Karpas-422 (cell line): ENCODE results near the gene STPG3. TPM values are rescaled to one million over a fixed set of nuclear protein-coding genes. Genes with fewer than 3 reads are reported as not detected.
"Not testable (repeated sequence)": the region's sequence is repeated elsewhere in the genome, so short reads cannot be mapped to it uniquely, and the experiment has no call there.

Experiments used
- DNase-seq: peaks from one replicate; pipeline ENCODE4 v3.0.0-alpha.2; 2015
- H2AFZ ChIP-seq: fragments of 200-600 bp; sonication (generic); 2 replicates; pipeline ENCODE4 v1.6.1; 2014; ENCODE audit warnings: antibody characterized with exemption, low read length, mixed read lengths
- H3K27ac ChIP-seq: fragments of 200-600 bp; sonication (generic); 2 replicates; pipeline ENCODE4 v1.5.1; 2014; ENCODE audit warnings: mild to moderate bottlenecking, low read length, moderate library complexity
- H3K27me3 ChIP-seq: fragments of 200-600 bp; sonication (generic); 2 replicates; pipeline ENCODE4 v1.6.1; 2014; ENCODE audit warnings: low read length, mixed read lengths
- H3K36me3 ChIP-seq: fragments of 200-600 bp; sonication (generic); 2 replicates; pipeline ENCODE4 v1.6.1; 2014; ENCODE audit warnings: low read length, mixed read lengths; ENCODE audit not compliant: insufficient read depth
- H3K4me1 ChIP-seq: fragments of 200-600 bp; sonication (generic); 2 replicates; pipeline ENCODE4 v1.6.1; 2014; ENCODE audit warnings: mild to moderate bottlenecking, low read length, mixed read lengths
- H3K4me2 ChIP-seq: fragments of 200-600 bp; sonication (generic); 2 replicates; pipeline ENCODE4 v1.6.1; 2014; ENCODE audit warnings: low read length, low read depth, mild to moderate bottlenecking; ENCODE audit not compliant: poor library complexity, severe bottlenecking
- H3K4me3 ChIP-seq: fragments of 200-600 bp; sonication (generic); 2 replicates; pipeline ENCODE4 v1.5.1; 2014; ENCODE audit warnings: mild to moderate bottlenecking, antibody characterized with exemption, low read length, mixed read lengths
- H3K79me2 ChIP-seq: fragments of 200-600 bp; sonication (generic); 2 replicates; pipeline ENCODE4 v1.6.1; 2014; ENCODE audit warnings: mild to moderate bottlenecking, low read length, mixed read lengths
- H3K9ac ChIP-seq: fragments of 200-600 bp; sonication (generic); 2 replicates; pipeline ENCODE4 v1.6.0; 2014; ENCODE audit warnings: low read length
- H3K9me2 ChIP-seq: fragments of 200-600 bp; sonication (generic), shearing (Covaris generic); replicated peaks from 2 replicates; pipeline ENCODE4 v1.6.0; 2014; ENCODE audit warnings: mild to moderate bottlenecking, low read length, moderate library complexity; ENCODE audit not compliant: insufficient read depth
- H3K9me3 ChIP-seq: fragments of 300-700, 200-600 bp; sonication (generic); 2 replicates; pipeline ENCODE4 v1.6.1; 2014; ENCODE audit warnings: low read length, mixed read lengths
- H4K20me1 ChIP-seq: fragments of 200-600 bp; sonication (generic); 2 replicates; pipeline ENCODE4 v1.6.1; 2014; ENCODE audit warnings: mild to moderate bottlenecking, antibody characterized with exemption, low read length, low read depth; ENCODE audit not compliant: insufficient read depth
- total RNA-seq: library from RNA; depleted of rRNA; stranded (reverse); fragments of >200 nt; shearing (Covaris generic); gene quantifications from 2 replicates; pipeline ENCODE4 v1.2.3, GENCODE V29; 2014; ENCODE audit warnings: low replicate concordance

STPG3 gene
- total RNA-seq, 1 experiment from 2014 or later, result 0.86 TPM

- Histone ChIP-seq H3K27ac (no peak overlapping the region), H3K9me3 (no peaks in the 10 kb centered on the region), H3K27me3 (no peaks in the 10 kb centered on the region), H3K36me3 (peaks cover 17% of the 10 kb centered on the region), H3K9me2 (no peaks in the 10 kb centered on the region), H3K4me2 (peak overlapping the region; percentile 98), H3K9ac (peak overlapping the region; percentile 97), H2AFZ (no peak overlapping the region), H3K4me1 (peaks cover 39% of the 10 kb centered on the region), H4K20me1 (peaks cover 38% of the 10 kb centered on the region), H3K4me3 (peak overlapping the region; percentile 98), H3K79me2 (0 out of 2 replicates have a peak, but pooled peaks cover 5% of the 10 kb centered on the region)
- DNase-seq, result peak; percentile 64
Observed at GRCh38 chr9:137241490-137242268, 9.4 kb upstream of the STPG3 start.

- peaks cover 31% of the 10 kb centered on the region for H3K4me1 ChIP-seq
- peaks cover 36% of the 10 kb centered on the region for H4K20me1 ChIP-seq
- H3K79me2 ChIP-seq, result 0 out of 2 replicates have a peak, but pooled peaks cover 5% of the 10 kb centered on the region
Observed at GRCh38 chr9:137242269-137243203, 8.6 kb upstream of the STPG3 start.

GRCh38 chr9:137243266-137243625 is 7.8 kb upstream of the STPG3 start:
- H3K4me1 ChIP-seq, result peaks cover 23% of the 10 kb centered on the region
- not testable (repeated sequence) for H3K9ac ChIP-seq, H3K79me2 ChIP-seq, H3K4me3 ChIP-seq, DNase-seq, H3K4me2 ChIP-seq, H2AFZ ChIP-seq, H3K27me3 ChIP-seq, H3K27ac ChIP-seq, H3K9me3 ChIP-seq, H3K9me2 ChIP-seq
- peaks cover 17% of the 10 kb centered on the region for H3K36me3 ChIP-seq
- peaks cover 30% of the 10 kb centered on the region for H4K20me1 ChIP-seq

More at GRCh38 chr9:137242269-137243203, 8.6 kb upstream of the STPG3 start:
- Histone ChIP-seq H3K27me3 (no peaks in the 10 kb centered on the region), H3K9me3 (no peaks in the 10 kb centered on the region), H2AFZ (no peak overlapping the region), H3K9me2 (no peaks in the 10 kb centered on the region), H3K4me3 (peak overlapping the region; percentile 98), H3K27ac (no peak overlapping the region), H3K4me2 (peak overlapping the region; percentile 98), H3K36me3 (peaks cover 17% of the 10 kb centered on the region), H3K9ac (peak overlapping the region; percentile 97)
- no peak for DNase-seq

GRCh38 chr9:137243626-137244485 is 7.2 kb upstream of the STPG3 start:
- DNase-seq, result peak; percentile 82
- H3K4me2 ChIP-seq, result no peak overlapping the region
- H3K79me2 ChIP-seq, result 0 out of 2 replicates have a peak, but pooled peaks cover 5% of the 10 kb centered on the region
- no peak overlapping the region for H3K9ac ChIP-seq
- H3K9me2 ChIP-seq, result no peaks in the 10 kb centered on the region
- peaks cover 17% of the 10 kb centered on the region for H3K36me3 ChIP-seq
- peaks cover 21% of the 10 kb centered on the region for H3K4me1 ChIP-seq
- H3K27ac ChIP-seq, result no peak overlapping the region
- H2AFZ ChIP-seq, result no peak overlapping the region
- no peak overlapping the region for H3K4me3 ChIP-seq
- H3K9me3 ChIP-seq, result no peaks in the 10 kb centered on the region
- no peaks in the 10 kb centered on the region for H3K27me3 ChIP-seq
- peaks cover 24% of the 10 kb centered on the region for H4K20me1 ChIP-seq

DNA sequence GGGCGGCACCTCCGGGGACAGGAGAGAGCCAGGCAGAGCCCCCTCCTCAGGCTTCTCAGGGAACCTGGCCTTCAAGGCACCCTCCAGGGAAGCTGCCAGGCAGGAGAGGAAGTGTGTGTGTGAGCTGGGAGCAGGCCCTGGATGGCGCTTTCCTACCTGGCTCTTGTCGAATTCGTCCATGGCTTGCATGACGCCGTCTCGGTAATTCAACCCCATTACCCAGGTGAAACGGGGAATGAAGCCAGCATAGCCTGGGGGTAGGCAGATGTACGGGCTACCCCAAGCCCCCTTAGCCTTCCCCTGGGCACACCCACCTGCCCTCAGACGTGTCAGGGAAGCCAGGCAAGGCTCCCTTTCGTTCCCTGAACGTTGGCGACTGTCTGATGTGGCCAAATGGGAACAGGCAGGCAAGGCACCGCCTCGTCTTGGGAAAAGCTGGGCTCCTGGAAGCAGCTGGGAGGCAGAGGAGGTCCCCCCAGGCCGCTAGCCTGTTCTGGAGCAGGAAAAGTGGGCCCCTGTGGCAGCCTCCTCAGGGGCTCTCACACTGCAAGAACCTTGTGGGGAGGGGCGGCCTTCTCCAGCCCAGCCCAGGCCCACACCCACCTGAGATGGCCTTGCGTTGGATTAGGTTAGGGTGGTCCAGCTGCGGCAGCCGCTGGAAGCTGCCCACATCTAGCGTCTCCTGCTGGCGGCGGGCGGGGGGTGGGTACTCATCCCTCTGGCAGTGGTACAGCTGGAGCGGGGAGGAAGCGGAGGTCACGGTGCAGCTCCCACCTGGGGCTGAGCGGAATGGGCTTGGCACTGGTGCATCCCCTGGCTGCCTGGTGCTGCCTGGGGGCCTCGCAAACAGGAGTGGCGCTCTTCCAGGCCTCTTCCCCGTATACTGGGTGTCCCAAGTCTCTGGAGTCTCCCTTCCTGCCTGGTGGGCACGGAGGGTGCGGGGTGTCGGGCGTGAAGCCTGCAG is 6.3 kb upstream of the STPG3 start:
- no peak overlapping the region for H3K4me2 ChIP-seq

GRCh38 chr9:137245450-137246421 is 5.3 kb upstream of the STPG3 start:
- Histone ChIP-seq H3K4me2 (no peak overlapping the region), H3K4me3 (no peak overlapping the region), H3K9me2 (no peaks in the 10 kb centered on the region), H3K9me3 (no peaks in the 10 kb centered on the region), H3K27me3 (no peaks in the 10 kb centered on the region), H2AFZ (no peak overlapping the region), H4K20me1 (peaks cover 23% of the 10 kb centered on the region), H3K79me2 (0 out of 2 replicates have a peak, but pooled peaks cover 5% of the 10 kb centered on the region), H3K27ac (no peak overlapping the region), H3K36me3 (peaks cover 17% of the 10 kb centered on the region), H3K4me1 (peaks cover 11% of the 10 kb centered on the region), H3K9ac (no peak overlapping the region)
- DNase-seq, result no peak

More for the DNA sequence above, 6.3 kb upstream of the STPG3 start:
- Histone ChIP-seq H4K20me1 (peaks cover 23% of the 10 kb centered on the region), H3K27ac (no peak overlapping the region), H2AFZ (no peak overlapping the region), H3K9me2 (no peaks in the 10 kb centered on the region), H3K4me1 (peaks cover 18% of the 10 kb centered on the region), H3K36me3 (peaks cover 17% of the 10 kb centered on the region), H3K9me3 (no peaks in the 10 kb centered on the region), H3K27me3 (no peaks in the 10 kb centered on the region), H3K9ac (no peak overlapping the region), H3K79me2 (0 out of 2 replicates have a peak, but pooled peaks cover 5% of the 10 kb centered on the region), H3K4me3 (no peak overlapping the region)
- no peak for DNase-seq
